Lower leg skin (tissue), 3 donors: ENCODE results near the gene NES.

Experiments used
- POLR2A ChIP-seq, 2 donors: fragments of 450-650 bp; IDR thresholded peaks; one replicate each; pipeline ENCODE4 v1.6.1; 2016 to 2017; ENCODE audit warnings: antibody characterized with exemption in 2 of 2, mild to moderate bottlenecking in 1 of 2, moderate library complexity in 1 of 2
- TF ChIP-seq, protein P1 (sequence below), 3 donors: fragments of 450-650 bp; IDR thresholded peaks; one replicate each; pipeline ENCODE4 v1.5.1; 2016; ENCODE audit warnings: antibody characterized with exemption in 3 of 3, mild to moderate bottlenecking in 3 of 3, moderate library complexity in 2 of 3

DNA sequence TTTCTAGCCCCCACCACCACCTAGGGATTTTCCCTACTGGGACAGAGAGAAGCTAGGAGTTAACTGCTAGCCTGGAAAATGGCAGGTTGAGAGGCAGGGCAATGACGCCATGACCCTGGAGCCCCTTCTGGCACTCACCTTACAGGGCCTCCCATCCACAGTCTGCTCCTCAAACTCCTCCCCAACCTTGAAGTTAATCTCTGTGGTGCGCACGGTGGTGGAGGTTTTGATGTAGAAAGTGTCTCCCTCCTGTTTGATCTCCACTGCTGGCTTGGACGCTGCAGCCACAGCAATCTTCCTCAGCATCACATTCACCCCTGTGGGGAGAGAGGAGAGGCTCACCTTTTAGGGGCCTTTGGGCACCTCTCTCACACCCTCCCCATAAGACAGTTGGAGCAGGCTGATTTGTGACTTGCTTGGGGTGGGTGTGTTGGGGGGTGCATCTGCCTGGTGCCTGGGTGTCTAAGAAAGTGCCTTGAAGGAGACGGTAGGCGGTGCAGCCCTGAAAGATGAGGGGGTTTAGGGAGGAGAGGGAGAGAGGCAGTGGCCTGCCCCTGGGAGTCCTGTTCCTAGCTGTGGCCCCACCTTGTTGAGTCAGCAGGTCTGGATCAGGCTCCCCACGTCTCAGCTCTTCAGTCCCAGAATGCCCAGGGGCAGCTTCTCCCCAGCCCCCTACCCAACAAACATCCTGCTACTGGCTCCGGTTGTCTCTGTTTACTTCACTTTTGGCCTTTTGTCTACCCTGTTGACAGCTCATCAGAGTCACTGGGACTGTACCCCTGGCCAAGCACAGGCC, 23.7 kb upstream of the NES start:
- TF ChIP-seq, protein P1, sequence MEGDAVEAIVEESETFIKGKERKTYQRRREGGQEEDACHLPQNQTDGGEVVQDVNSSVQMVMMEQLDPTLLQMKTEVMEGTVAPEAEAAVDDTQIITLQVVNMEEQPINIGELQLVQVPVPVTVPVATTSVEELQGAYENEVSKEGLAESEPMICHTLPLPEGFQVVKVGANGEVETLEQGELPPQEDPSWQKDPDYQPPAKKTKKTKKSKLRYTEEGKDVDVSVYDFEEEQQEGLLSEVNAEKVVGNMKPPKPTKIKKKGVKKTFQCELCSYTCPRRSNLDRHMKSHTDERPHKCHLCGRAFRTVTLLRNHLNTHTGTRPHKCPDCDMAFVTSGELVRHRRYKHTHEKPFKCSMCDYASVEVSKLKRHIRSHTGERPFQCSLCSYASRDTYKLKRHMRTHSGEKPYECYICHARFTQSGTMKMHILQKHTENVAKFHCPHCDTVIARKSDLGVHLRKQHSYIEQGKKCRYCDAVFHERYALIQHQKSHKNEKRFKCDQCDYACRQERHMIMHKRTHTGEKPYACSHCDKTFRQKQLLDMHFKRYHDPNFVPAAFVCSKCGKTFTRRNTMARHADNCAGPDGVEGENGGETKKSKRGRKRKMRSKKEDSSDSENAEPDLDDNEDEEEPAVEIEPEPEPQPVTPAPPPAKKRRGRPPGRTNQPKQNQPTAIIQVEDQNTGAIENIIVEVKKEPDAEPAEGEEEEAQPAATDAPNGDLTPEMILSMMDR (IDR thresholded peaks at IDR 0.05): no peak
- TF ChIP-seq POLR2A (IDR thresholded peaks at IDR 0.05): no peak
